Transverse colon (tissue), 3 donors: ENCODE data around the gene GLRA1.

Experiments
- EP300 ChIP-seq: sonication (generic); formaldehyde crosslinking; IDR thresholded peaks from one replicate; pipeline ENCODE4 v1.6.1; 2017; ENCODE audit warnings: antibody characterized with exemption, low read depth
- POLR2A ChIP-seq: fragments of 450-650 bp; IDR thresholded peaks from one replicate; pipeline ENCODE4 v1.6.1; 2016; ENCODE audit warnings: antibody characterized with exemption, mild to moderate bottlenecking, moderate library complexity
- TF ChIP-seq, protein P1 (sequence below), 5 experiments: fragments of 200-600 bp in 3 of 5; fragments of 450-650 bp in 2 of 5; sonication (generic) in 3 of 5; IDR thresholded peaks; 1 replicate in 2 of 5; 2 replicates in 3 of 5; pipeline ENCODE4 v1.5.1; 2016 to 2017; ENCODE audit warnings: antibody characterized with exemption in 5 of 5, inconsistent platforms in 3 of 5, mild to moderate bottlenecking in 2 of 5, moderate library complexity in 1 of 5

DNA sequence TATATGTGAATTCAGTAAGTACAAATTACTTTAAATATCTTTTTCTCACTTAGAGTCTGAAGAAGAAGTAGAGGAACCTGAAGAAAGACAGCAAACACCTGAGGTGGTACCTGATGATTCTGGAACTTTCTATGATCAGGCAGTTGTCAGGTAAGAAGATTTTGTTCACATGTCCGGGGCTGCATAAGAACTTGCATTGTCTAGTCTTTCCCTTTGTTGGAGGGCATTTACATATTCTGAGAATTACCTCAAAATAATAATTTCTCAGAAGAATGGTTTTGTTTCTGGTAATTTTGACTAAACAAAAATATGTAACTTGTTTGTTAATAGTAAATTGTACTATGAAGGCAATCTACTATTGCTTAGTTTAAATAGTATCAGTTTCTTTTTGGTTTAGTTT is 129.2 kb downstream of the GLRA1 start:
- TF ChIP-seq POLR2A (no peak), EP300 (no peak)
- TF ChIP-seq, protein P1, sequence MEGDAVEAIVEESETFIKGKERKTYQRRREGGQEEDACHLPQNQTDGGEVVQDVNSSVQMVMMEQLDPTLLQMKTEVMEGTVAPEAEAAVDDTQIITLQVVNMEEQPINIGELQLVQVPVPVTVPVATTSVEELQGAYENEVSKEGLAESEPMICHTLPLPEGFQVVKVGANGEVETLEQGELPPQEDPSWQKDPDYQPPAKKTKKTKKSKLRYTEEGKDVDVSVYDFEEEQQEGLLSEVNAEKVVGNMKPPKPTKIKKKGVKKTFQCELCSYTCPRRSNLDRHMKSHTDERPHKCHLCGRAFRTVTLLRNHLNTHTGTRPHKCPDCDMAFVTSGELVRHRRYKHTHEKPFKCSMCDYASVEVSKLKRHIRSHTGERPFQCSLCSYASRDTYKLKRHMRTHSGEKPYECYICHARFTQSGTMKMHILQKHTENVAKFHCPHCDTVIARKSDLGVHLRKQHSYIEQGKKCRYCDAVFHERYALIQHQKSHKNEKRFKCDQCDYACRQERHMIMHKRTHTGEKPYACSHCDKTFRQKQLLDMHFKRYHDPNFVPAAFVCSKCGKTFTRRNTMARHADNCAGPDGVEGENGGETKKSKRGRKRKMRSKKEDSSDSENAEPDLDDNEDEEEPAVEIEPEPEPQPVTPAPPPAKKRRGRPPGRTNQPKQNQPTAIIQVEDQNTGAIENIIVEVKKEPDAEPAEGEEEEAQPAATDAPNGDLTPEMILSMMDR (IDR thresholded peaks at IDR 0.05), result no peak
